LNCAP (cell line): Measurements from ENCODE around the gene SPRYD4.

Source experiments
- CTCF ChIP-seq: fragments of 450-650 bp; IDR thresholded peaks from 2 replicates; pipeline ENCODE4 v1.5.1; 2017; ENCODE audit warnings: mild to moderate bottlenecking

The SPRYD4 gene

GRCh38 chr12:56479625-56480024, 11.2 kb downstream of the SPRYD4 start:
- no peak for TF ChIP-seq CTCF

GRCh38 chr12:56484566-56484965, 16.2 kb downstream of the SPRYD4 start:
- no peak for TF ChIP-seq CTCF

GRCh38 chr12:56486694-56487093, 18.3 kb downstream of the SPRYD4 start:
- no peak for TF ChIP-seq CTCF

GRCh38 chr12:56487448-56488040, 19.2 kb downstream of the SPRYD4 start:
- no peak for TF ChIP-seq CTCF

- TF ChIP-seq CTCF: no peak
These were observed 19.9 kb downstream of the SPRYD4 start, which contains the start of gene GLS2 for GRCh38 chr12:56488041-56488955. GLS2 (minus strand) TSS chr12:56488161; CDS start chr12:56488118, 43 bp downstream.

GRCh38 chr12:56490360-56490759, 22.0 kb downstream of the SPRYD4 start:
- TF ChIP-seq CTCF: no peak

- TF ChIP-seq CTCF: no peak
These were observed 42.4 kb downstream of the SPRYD4 start for GRCh38 chr12:56510786-56511185.
